ENCODE results near the gene SLC2A3.

DNA sequence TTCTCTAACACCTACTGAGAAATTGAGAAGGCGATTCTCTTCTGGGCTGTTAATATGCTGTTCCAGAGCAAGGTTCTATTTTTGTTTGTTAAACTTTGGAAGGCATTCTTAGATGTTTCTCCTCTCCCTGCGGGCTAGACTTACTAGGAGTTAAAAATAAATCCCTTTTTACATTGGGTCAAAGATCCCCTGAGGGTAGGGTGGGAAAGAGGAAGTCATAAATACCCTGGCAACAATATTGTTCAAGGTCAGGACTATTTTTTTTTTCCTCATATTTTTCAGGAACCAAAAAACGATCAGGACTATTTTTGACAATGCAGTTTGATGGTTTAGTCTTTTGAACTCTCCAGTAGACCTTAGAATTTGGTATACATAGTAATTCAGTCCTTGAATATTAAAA is 51.3 kb downstream of the SLC2A3 start:
- TF ChIP-seq, protein P1, sequence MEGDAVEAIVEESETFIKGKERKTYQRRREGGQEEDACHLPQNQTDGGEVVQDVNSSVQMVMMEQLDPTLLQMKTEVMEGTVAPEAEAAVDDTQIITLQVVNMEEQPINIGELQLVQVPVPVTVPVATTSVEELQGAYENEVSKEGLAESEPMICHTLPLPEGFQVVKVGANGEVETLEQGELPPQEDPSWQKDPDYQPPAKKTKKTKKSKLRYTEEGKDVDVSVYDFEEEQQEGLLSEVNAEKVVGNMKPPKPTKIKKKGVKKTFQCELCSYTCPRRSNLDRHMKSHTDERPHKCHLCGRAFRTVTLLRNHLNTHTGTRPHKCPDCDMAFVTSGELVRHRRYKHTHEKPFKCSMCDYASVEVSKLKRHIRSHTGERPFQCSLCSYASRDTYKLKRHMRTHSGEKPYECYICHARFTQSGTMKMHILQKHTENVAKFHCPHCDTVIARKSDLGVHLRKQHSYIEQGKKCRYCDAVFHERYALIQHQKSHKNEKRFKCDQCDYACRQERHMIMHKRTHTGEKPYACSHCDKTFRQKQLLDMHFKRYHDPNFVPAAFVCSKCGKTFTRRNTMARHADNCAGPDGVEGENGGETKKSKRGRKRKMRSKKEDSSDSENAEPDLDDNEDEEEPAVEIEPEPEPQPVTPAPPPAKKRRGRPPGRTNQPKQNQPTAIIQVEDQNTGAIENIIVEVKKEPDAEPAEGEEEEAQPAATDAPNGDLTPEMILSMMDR (IDR thresholded peaks at IDR 0.05; ENCODE audit: insufficient read depth, low read length): no peak
- no peak for TF ChIP-seq POLR2AphosphoS5 (IDR thresholded peaks at IDR 0.05; ENCODE audit: low read depth)

All from HL-60 (cell line).